HG02970 (cell line): Measurements from ENCODE around the gene OSBP.

Experiments used
- ATAC-seq: cut with Tn5 transposase; IDR thresholded peaks from one replicate; pipeline ENCODE4 v1.9.1; 2021; ENCODE audit warnings: mild to moderate bottlenecking, moderate library complexity, moderate number of reproducible peaks; ENCODE audit not compliant: unreplicated experiment, low FRiP score

OSBP gene

GRCh38 chr11:59607703-59608454 is 7.7 kb downstream of the OSBP start:
- no peak for ATAC-seq

GRCh38 chr11:59602432-59602831 is 13.1 kb downstream of the OSBP start:
- no peak for ATAC-seq

DNA sequence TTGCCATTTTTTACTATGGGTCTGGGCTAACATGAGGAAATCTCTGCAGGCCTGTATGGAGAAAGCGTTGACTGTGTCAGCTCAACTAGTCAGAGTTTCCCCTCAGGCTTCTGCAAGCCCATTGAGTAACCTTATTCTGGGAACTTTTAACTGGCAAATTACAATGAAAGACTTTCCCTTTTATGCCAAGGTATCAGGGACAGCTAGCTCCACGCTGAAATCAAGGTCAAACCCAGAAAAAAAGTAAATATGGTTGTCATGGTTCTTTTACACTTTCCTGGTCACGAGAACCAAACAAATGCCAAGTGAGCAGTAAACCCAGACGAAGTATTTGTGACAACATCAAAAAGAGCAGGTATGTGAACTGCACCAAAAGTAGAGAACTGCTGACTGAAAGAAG is 13.8 kb downstream of the OSBP start:
- ATAC-seq: no peak

DNA sequence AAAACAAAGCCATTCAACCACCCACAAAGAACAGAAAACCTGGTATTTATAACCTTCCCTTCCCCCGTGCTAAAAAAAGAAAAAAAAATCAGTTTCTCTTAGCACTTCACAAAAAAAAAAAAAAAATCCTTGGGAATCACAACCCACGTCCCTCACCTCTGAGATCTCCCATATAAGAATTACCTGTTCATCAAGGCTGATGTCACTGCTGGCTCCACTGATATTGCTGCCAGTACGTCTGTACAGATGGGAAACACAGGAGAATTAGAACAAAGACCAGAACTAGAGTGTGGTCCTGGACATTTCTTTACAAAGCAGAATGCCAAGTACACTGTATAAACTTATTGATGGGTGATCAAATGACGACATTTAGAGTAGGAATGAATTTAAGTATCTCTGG is 14.9 kb downstream of the OSBP start:
- no peak for ATAC-seq

DNA sequence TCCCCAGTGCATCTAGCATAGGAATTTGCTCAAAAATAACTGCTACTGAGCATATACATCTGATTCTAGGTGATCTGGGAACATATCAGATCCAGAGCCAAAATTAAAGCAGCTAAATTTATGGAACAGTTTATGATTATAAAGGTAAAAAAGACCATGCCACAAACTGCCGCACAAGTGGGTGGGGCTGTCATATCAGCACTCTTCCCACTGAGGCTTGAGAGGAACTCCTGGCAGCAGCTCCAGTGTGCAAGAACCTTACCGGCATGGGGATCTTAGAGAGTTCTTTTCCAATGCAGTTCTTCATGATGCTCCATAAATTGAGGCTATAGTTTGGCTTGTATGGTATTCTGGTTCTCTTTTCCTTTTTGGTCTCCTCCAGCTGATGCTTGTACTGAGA is 15.3 kb downstream of the OSBP start:
- no peak for ATAC-seq

DNA sequence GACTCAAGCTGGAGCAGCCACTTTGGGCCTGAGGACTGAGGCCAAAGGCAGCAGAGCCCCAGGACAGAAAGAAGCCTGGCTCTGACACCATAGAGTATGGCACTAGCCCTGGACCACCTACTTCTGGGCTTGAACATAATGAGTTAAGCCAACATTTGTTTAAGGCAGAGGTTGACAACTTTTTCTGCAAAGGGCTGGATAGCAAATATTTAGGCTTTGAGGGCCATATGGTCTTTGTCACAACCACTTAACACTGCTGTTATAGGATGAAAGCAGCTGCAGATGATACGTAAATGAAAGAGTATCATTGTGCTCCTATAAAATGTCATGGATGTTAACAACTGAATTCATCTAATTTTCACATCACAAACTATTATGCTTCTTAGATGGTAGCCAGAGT is 16.6 kb downstream of the OSBP start:
- no peak for ATAC-seq

DNA sequence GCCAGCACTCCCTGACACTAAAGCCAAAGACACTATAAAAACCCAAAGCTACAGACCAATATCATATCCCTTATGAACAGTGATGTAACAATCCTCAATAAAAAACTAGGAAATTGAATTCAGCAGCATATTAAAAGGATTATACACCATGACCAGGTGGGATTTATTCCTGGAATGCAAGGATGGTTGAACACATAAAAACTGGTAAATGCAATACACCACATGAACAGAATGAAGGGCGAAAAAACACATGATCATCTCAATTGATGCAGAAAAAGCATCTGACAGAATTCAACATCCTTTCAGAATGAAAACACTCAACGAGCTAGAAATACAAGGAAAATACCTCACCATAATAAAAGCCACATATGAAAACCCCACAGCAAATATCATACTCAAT is 31.3 kb downstream of the OSBP start:
- ATAC-seq: no peak

GRCh38 chr11:59582006-59582405 is 33.6 kb downstream of the OSBP start:
- ATAC-seq: no peak

DNA sequence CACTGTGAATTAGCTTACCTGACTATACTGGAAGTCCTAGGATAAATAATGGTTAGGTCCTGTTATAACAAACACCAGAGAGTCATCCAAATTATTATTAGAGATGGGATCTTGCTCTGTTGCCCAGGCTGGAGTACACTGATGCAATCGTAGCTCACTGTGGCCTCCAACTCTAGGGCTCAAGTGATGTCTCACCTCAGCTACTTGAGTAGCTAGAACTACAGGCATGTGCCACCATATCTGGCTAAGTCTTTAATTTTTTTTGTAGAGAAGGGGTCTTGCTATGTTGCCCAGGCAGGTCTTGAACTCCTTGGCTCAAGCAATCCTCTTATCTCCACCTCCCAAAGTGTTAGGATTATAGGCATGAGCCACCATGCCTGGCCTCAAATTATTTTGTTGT is 37.2 kb downstream of the OSBP start:
- ATAC-seq: no peak

GRCh38 chr11:59575505-59575904 is 40.1 kb downstream of the OSBP start:
- ATAC-seq: no peak

GRCh38 chr11:59574932-59575502 is 40.6 kb downstream of the OSBP start:
- ATAC-seq: no peak

- ATAC-seq: no peak
These were observed 41.1 kb downstream of the OSBP start for GRCh38 chr11:59574467-59574866.

- ATAC-seq: no peak
These were observed 42.4 kb downstream of the OSBP start for GRCh38 chr11:59573216-59573615.

- ATAC-seq: no peak
These were observed 43.5 kb downstream of the OSBP start for GRCh38 chr11:59572091-59572490.

DNA sequence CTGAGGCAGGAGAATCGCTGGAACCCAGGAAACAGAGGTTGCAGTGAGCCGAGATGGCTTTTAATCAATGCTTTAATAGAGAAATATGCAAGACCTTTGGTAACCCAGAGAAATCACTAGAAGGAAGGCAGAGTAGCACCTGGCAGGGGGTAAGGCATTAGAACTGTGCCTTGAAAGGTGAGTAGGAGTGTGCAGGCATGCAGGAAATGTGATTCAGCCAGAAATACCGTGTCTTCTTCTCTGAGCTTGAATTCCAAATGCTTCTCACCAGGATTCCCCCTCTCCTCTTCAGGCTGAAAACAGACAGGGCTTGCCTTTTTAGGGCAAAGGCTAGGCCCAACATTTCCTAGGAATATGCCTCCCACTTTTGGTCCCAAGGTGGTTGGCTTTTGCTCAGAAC is 53.3 kb downstream of the OSBP start:
- no peak for ATAC-seq

DNA sequence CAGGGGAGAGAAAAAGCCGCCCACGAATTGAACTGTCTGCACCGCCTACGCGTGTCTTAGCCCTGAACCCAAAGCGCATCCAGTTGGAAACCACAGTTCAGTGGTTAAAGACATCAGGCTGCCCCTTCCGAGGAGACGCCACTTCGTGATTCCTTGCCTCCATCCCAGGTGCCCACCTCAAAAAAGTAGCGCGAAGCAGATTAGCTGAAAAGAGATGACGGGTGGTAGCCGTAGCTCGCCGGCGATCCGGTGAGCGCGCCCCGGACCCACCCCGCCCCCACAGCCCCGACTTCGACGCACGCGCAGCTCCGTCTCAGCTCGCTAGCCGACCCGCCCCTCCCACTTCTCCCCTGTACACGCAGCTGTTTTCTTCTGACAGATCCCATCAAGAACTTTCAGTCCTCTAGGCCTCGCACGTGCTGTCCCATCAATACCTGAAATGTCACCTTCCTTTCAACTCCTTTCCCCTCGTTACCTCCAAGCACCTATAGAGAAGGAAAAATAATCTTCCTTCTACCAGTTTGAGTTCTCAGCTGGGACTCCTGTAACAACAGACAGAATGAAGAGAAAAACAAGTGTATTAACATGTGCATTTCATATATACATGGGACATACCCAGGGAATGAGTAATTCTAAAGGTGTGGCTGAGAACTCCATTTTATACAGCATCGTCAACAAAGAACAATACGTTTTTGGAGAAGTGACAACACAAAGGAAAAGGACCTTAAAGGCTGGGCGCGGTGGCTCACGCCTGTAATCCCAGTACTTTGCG is 54.7 kb downstream of the OSBP start:
- ATAC-seq: peak; percentile 36

DNA sequence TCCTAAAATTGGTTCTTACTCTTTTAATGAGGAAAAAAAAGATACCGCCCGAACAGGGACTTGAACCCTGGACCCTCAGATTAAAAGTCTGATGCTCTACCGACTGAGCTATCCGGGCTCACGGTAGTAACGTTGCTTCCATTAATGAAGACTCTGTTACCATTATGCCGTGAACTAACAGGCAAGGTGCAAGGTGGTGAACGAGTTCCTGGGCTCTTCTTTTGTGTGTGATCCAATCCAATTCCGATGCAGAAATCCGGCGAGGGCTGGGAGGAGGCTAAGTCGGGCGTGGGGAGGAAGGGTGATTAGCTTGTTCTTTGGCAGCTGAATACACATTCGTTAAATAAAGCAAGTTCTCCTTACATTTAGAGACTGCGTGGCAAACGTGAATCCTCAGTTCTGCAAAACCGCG is 55.3 kb downstream of the OSBP start:
- peak; percentile 37 for ATAC-seq

- no peak for ATAC-seq
These were observed 55.7 kb downstream of the OSBP start for GRCh38 chr11:59559886-59560285.

DNA sequence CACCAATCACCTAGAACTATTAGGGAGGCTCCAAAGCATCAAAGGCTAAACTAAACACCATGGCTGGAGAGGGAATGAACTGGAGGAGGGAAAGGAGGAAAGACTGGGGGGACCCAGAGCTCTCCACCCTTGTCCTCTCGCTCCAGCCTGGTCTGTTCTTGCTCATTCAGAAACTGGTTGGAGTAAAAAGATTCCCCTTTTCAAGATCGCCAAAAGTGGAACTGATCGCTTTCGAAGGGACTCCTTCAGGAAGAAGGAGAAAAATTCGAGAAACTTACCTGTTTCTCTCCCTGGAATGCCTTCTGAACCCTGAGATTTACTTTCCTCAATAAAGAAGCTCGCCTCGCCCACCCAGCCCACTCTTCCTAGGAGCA is 57.3 kb downstream of the OSBP start:
- no peak for ATAC-seq

DNA sequence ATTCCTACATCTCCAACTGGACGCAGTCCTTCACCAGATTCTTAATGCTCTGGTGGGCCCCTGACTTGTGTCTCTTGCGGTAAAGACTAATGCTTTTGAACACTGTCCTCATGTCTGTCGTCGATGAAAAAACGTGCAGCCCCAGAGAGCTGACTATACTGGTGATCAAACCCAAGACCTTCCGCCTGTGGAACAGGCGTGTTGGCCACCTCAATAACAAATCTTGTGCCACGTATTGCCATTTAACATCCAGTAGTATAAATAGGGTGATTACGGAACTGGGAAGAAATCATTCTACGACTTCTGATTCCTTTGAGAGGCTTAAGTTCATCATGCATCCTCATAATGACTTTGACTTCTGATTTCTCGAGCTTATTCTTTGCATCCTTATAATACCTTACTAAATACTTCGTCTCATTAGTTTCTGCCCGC is 58.6 kb downstream of the OSBP start:
- no peak for ATAC-seq

DNA sequence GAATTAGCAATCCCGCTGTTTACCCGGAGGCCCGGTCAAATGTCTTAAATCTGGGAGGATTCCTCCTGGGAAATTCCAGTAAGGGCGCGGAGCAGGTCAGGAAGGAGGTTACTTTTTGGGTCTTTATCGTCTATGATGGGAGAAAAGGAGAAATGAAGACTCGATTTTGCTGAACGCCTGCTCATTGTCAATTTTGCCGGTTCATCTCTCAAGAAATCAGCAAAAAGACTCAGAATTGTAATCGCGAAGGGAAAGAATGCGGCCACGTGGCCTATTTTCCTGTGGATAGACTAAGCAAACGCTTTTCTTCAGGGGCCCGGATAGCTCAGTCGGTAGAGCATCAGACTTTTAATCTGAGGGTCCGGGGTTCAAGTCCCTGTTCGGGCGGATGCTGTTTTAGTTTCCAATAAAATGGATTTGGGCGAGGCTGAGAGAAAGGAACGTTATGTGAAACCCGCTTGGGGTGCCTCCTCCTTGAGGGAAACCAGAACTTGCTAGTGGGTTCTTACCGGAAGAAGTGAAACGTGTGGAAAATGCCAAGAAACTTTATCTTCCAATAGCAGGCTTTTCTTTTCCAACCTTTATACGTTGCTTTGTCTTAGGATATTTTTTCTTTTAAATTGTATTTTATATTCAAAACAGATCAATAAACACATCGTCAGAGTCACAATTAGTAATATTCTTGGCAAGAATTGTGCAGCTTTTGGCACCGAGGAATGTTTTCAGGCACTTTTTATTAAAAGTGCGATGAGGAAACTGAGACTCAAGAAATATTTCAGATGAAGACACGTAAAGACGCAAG is 59.3 kb downstream of the OSBP start:
- no peak for ATAC-seq
